Upper lobe of left lung (tissue), 4 donors: ENCODE results near the gene ZWILCH.

Experiments used
- EP300 ChIP-seq, 4 donors: sonication (generic); formaldehyde crosslinking; IDR thresholded peaks; one replicate each; pipeline ENCODE4 v1.5.1; 2017; ENCODE audit warnings: antibody characterized with exemption in 4 of 4, control low read depth in 2 of 4
- POLR2A ChIP-seq, 4 donors: fragments of 450-650 bp; IDR thresholded peaks; one replicate each; pipeline ENCODE4 v1.5.1; 2016 to 2017; ENCODE audit warnings: antibody characterized with exemption in 4 of 4, mild to moderate bottlenecking in 2 of 4
- POLR2AphosphoS5 ChIP-seq, 2 donors: sonication (generic); formaldehyde crosslinking; IDR thresholded peaks; one replicate each; pipeline ENCODE4 v1.5.1; 2017; ENCODE audit warnings: antibody characterized with exemption in 2 of 2
- TF ChIP-seq, protein P1 (sequence below), 6 experiments: fragments of 450-650 bp in 4 of 6; fragments of 200-600 bp in 2 of 6; sonication (generic) in 2 of 6; IDR thresholded peaks; one replicate each; pipeline ENCODE4 v1.5.1; 2016 to 2019; ENCODE audit warnings: antibody characterized with exemption in 6 of 6

DNA sequence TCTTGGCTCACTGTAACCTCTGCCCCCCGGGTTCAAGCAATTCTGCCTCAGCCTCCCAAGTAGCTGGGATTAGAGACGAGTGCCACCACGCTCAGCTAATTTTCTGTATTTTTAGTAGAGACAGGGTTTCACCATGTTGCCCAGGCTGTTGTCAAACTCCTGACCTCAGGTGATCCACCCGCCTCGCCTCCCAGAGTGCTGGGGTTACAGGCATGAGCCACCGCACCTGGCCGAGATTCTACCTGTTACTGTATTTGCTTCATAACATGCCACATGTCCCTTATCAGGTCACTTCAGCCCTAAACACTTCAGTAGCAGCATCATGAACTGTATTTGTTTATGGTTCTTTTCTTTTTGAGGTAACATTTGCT, 68.2 kb downstream of the ZWILCH start:
- TF ChIP-seq, protein P1, sequence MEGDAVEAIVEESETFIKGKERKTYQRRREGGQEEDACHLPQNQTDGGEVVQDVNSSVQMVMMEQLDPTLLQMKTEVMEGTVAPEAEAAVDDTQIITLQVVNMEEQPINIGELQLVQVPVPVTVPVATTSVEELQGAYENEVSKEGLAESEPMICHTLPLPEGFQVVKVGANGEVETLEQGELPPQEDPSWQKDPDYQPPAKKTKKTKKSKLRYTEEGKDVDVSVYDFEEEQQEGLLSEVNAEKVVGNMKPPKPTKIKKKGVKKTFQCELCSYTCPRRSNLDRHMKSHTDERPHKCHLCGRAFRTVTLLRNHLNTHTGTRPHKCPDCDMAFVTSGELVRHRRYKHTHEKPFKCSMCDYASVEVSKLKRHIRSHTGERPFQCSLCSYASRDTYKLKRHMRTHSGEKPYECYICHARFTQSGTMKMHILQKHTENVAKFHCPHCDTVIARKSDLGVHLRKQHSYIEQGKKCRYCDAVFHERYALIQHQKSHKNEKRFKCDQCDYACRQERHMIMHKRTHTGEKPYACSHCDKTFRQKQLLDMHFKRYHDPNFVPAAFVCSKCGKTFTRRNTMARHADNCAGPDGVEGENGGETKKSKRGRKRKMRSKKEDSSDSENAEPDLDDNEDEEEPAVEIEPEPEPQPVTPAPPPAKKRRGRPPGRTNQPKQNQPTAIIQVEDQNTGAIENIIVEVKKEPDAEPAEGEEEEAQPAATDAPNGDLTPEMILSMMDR (IDR thresholded peaks at IDR 0.05), result no peak
- TF ChIP-seq POLR2A (IDR thresholded peaks at IDR 0.05), result no peak
- no peak for TF ChIP-seq POLR2AphosphoS5 (IDR thresholded peaks at IDR 0.05)
- no peak for TF ChIP-seq EP300 (IDR thresholded peaks at IDR 0.05)
